HTERT RPE-1 (cell line): Measurements from ENCODE around the gene CIBAR2.

ENCODE experiments used
- in situ Hi-C: fragments of 300-500 bp; cut with MboI; formaldehyde crosslinking; loops from 4 replicates; pipeline ENCODE4 v1.14.3; 2020; ENCODE audit warnings: low sequenced_read_pairs

Gene CIBAR2

GRCh38 chr16:85103114-85104079 is 8.9 kb downstream of the CIBAR2 start:
- in situ Hi-C loops = no loop called here

GRCh38 chr16:85101956-85102630 is 10.2 kb downstream of the CIBAR2 start:
- in situ Hi-C loops = no loop called here

GRCh38 chr16:85100265-85100664 is 12.0 kb downstream of the CIBAR2 start:
- in situ Hi-C loops = no loop called here

GRCh38 chr16:85098565-85098964 is 13.7 kb downstream of the CIBAR2 start:
- in situ Hi-C loops = no loop called here

GRCh38 chr16:85096921-85097320 is 15.4 kb downstream of the CIBAR2 start:
- in situ Hi-C loops = no loop called here

- in situ Hi-C loops = no loop called here
Observed at GRCh38 chr16:85094812-85095211, 17.5 kb downstream of the CIBAR2 start.

- in situ Hi-C loops = no loop called here
Observed at GRCh38 chr16:85094176-85094805, 18.0 kb downstream of the CIBAR2 start.

GRCh38 chr16:85093705-85094104 is 18.6 kb downstream of the CIBAR2 start:
- in situ Hi-C loops = no loop called here

DNA sequence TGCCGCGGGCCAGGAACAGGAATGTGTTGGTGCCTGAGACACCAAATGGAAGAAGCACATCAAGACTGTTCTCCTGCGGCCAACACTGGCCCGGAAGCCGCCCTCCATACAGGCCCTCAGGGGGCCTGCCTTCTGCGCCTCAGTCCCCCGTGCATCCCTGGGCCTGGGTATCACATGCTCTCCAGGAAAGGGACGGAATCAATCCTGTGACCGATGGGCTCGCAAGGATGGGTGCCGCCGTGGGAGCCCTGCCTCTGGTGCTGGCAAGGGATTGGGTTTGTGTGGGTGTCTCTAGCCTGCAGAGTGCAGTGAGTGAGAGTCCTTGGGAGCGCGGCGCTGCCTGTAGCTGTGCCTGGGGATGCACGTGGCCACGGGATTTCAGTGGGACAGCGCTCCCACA is 19.4 kb downstream of the CIBAR2 start:
- in situ Hi-C loops = no loop called here

DNA sequence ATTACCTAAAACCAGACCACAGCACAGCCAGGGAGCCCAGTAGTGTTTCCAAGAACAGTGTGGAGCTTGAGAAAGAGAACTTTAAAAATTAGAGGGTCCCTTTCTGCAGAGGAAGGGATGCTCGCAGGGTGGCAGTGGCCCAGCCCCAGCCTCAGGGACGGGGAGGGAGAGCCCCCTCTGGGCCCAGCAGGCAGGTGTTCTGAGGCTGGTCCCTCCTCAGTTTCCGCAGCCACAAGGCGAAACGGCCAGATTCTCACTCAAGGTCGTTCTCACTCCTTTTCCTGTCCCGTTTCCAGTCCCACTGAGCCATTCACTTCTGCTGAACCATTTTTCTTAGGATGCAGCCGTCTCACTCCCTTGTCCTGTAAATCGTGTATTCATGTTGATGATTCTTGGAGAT is 20.0 kb downstream of the CIBAR2 start:
- in situ Hi-C loops = no loop called here

GRCh38 chr16:85091522-85091910 is 20.8 kb downstream of the CIBAR2 start:
- in situ Hi-C loops = no loop called here

DNA sequence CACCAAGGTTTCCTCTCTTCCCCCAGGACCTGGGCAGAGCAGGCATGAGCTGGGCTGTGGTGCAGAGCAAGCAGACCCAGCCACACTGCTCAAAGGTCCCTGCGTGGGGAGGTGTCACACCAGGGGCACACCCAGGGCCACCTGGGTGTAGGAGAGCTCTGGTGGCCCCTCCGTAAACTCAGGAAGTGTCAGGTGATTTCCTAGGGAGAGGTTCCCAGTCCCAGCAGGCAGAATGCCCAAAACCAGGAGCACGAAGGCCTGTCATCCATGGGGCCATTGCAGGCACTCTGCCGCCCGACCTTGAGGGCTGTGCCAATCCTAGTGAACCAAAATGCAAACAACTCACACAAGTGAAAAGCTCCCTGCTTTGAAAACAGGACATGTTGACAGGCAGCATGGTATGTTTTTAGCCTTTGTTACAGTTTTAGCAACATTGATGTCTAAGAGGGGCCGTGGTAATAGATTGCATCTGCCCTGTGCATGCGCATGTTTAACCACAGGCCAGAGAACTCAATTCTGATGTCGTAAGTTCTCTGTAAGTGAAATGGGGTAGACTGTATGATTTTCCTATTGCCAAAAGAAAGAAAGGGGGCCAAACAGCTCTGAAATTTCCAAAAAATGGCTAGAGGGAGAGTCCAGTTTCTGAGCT is 21.3 kb downstream of the CIBAR2 start:
- in situ Hi-C loops = no loop called here

DNA sequence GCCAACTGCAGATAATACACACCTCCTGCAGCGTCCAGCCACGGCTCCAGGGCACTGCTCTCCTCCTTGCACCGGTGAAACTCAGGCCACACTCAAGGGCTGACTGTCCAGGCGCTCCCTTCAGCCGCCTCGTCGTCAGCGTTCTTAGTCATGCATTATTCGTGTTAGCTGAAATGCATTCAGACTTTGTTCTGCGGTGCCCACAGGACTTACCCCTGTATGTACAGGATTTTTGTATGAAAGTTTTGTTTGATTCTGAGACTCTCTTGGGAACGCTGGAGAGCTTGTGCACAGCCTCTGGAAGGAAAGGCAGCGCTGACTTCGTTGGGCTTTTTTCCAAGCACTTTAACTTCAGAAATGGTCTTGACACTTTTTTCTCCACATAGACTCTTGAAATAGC is 22.1 kb downstream of the CIBAR2 start:
- in situ Hi-C loops = no loop called here

GRCh38 chr16:85089525-85089924 is 22.7 kb downstream of the CIBAR2 start:
- in situ Hi-C loops = no loop called here

DNA sequence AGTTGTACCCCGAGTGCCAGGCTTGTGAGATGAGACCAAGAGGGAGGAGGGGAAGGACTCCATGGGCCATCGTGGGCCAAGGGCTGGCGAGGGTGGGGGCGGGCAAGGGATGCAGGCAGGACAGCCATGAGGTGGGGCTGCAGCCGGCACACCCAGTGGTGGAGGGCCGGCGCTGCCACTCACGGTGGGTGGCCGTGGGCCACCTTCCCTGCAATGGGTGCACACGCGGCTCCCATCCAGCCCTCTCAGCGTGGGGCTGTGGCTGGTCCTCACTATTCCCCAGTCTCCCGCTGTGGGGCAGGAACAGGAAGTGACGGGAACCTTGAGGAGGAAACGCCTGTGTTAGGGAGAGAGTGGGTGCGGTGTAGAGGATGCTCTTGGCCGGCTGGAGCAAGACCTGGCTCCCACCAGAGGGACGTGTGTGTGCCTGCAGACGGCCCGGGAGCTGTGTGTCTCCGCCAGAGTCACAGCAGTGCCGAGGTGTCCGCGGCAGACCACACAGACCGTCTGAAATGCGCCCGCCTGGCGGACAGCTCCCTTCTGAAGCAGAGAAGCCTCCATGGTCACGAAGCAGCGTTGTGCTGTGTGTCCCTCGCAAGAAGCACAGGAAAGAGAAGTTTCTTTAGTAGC is 23.6 kb downstream of the CIBAR2 start:
- in situ Hi-C loops = no loop called here

DNA sequence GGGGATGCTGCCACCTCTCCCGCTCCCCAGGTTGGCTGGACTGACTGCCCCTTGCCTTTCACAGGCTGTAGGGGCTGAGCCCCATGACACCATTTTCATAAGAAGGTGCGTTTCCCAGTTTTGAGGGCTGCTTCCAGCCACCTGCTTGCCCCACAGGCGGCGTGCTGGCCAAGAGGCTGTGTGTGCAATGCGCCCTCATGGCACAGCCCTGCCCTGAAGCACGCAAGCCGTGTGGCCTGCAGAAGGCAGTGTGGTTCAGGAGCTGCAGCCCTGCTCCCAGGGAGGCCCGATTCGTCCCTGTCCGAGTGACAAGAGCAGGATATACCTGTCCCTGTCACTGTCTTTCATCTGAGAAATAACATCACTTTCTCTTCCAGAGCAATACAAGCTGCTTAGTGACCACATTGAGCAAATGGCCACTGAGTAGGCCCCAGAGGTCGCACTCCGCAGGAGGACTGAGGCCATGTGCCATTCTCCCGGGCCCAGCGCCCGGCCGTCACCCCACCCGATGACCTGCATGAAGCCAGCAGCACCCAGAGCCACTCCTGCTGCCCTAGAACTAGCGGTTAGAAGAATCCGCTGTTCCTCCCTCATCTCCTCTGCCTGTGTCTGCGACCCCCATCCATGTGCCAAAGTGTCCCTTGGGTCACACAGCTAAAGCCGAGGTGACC is 24.2 kb downstream of the CIBAR2 start:
- in situ Hi-C loops = no loop called here

DNA sequence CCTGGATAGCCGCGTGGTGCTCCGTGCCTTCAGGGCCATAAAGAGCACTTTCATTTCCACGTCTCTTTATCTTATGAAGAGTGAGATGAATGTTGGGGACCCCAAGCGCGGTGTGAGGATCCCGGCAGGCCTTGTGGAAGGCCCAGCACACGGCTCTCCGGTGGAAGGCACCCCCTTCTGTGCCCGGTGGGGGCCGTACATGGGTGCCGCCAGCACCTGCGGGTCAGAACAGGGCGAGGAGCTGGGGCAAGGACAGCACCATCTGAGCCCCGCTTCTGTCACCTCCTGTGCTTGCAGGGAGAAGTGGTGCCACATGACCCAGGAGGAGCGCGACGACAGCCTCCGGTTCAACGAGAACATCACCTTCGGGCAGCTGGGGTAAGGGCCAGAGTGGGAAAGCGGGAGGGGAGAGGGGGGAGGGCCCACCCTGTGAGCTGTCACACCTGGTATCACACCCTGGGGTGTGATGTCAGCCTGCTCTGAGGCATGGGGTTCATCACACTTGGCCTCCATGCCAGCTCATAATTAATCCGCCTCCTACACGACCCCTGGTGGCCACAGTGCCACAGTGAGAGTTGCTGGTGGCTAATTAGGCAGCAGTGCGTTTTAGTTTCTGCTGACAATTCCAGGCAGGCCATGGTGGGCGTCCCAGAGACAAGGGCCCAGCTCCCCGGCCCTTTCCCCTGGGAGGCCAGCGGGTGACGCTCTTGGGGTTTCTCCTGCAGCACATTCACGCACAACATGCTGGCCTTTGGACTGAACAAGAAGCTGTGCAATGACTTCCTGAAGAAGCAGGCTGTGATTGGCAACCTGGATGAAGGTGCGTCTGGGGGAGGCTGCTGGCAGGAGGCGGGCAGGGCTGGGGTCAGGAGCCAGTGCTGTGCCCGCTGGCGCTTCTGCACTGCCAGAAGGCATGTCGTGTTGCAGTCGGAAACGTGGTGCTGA is 25.7 kb downstream of the CIBAR2 start:
- in situ Hi-C loops = no loop called here

GRCh38 chr16:85085721-85086120 is 26.6 kb downstream of the CIBAR2 start:
- in situ Hi-C loops = no loop called here

GRCh38 chr16:85084841-85085510 is 27.3 kb downstream of the CIBAR2 start:
- in situ Hi-C loops = no loop called here
